Measurements from ENCODE around the gene PITX1.
"Not testable (repeated sequence)": the region's sequence is repeated elsewhere in the genome, so short reads cannot be mapped to it uniquely, and the experiment has no call there.

The PITX1 gene

DNA sequence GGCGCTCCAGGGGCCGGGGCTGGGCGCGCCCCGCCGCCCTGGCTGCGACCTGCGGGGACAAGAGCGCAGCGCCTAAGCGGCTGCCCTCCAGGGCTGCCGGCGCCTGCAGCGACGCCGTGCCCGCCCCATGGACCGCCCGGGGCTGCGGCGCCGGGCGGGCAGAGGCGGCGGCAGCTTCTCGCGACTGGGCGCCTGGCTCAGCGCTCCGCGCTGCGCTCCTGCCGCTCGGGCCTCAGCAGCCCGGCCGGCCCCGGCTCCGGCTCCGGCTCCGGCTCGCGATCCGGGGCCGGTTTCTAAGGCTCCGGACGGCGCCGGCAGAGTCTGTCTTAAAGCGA lies at the start of gene PITX1:
Gene PITX1, minus strand, starts transcription at position 328 of the 335 bp plus-strand sequence. CDS start 347 bp downstream, outside the sequence.
- no peak for DNase-seq

DNA sequence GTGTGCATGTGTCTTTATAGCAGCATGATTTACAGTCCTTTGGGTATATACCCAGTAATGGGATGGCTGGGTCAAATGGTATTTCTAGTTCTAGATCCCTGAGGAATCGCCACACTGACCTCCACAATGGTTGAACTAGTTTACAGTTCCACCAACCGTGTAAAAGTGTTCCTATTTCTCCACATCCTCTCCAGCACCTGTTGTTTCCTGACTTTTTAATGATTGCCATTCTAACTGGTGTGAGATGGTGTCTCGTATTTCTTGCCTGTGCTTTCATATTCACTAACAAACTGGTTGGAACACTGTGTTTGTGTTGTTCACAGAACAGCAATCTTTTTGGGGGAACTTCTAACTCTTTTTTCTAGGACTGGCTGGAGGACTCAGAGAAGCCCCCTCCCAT lies 49.3 kb upstream of the PITX1 start:
- not testable (repeated sequence) for DNase-seq

DNA sequence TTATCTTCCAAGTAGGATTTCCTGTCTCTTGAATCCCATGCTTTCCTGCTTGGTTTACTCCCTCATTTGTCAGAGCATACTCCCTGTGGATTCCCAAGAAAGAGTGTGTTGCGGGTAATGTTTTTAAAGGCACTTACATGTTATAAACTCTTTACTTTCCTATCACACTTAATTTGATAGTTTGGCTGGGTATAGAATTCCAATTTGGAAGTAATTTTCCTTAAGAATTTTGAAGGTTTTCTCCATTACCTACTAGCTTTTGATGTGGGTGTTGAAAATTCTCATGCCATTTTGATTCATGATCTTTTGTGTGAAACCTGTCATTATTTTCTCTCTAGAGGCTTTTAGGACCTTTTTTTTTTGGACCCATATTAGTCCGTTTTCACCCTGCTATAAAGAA lies 47.2 kb upstream of the PITX1 start:
- no peak for DNase-seq

DNA sequence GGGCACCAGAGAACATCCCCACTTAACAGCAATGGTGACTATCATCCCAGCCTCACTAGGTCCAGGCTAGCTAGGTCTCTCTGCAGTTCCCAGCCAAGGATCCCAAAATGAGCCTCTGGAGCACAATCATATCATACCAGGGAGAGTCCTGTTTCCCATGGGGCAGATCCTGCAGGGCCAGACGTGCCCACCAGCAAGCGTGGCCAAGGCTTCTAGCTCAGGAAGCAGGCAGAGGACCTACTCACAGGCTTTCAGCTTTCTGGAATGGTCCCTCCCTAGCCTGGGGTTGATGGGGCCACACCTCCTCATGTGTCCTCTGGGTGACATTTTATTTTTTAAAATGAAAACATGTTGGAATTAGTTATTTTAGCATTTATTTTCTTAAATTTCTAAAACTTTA lies 45.7 kb upstream of the PITX1 start:
- no peak for DNase-seq

DNA sequence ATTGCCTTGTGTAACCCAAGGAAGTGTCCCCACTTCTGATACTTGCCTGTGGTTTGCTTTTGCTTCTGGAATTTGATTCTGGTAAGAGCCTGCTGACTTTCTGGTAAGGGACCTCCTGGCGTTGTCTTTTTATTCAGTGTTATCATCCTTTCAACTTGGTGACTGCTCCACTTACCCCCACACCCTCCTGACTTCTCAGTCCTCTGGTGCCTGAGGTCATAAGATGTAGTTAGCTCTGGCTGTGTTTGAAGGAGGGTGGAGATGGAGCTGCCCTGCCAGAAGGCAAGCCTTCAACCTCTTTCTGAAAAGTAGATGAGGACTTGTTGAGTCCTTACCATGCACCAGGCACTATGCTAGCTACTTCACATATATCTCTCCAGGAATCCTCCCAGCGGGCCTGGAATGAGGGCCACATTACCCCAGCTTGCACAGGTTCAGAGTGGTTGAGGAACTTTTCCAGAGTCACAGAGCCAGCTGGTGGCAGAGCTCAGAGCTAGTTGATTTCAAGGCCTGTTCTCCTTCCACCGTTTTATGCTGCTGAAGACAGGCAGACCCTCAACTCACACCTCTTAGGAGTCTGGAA lies 45.2 kb upstream of the PITX1 start:
- DNase-seq = no peak

DNA sequence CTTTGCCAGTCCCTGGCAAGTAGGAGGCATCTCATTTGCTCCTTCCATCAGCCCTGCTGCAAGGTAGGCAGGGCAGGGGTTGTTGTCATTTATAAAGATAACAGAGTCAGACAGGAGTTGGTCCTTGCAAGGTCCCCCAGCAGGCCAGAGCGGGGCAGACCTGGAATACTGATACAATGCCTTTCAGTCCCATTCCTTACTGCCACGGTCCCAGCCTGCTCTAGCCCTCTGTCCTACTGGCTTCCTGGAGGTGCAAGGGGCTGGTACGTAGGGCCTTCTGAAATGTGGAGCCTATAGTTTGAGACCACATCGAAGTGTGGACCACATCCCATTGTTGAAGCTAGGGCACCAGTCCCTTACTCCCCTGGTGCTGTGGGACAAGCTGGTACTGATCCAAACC lies 42.8 kb upstream of the PITX1 start:
- DNase-seq = no peak

DNA sequence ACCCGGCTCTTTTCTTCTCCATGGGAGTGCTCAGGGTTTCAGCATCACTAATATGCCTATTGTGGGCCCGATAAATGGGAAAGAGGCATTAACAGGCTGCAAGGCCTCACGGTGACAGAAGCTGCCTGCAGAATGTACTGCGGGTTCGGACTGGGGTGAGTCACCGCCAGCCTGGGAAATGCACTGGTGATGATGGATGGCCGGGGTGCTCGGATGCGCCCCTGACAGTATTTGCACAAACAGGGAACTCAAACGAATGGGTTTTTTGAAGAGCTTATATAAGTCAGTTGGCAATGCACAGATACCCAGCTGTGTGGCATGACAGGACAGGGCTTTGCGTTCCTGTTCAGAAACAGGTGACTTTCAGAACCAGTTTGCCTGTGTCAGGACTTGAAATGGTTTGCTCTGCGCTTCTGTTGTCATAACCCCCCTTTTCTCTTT lies 42.0 kb upstream of the PITX1 start:
- no peak for DNase-seq

DNA sequence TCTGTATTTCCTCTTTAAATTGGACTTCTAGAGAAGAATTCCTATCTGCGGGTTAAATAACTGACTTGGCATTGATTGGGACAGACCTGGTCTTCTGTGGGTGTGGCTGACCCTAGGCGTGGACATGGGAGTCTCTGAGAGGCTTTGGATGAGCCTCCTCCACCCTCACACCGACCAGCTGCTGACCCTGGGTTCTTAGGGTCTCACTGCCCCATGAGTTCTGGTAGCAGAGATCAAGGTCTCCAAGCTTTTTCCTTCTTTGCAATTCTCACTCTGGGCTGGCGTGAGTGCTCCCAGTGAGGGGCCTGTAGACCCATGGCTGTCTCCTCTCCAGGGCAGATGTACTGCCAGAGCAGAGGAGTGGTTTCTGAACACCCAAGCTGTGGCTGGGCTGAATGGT lies 41.6 kb upstream of the PITX1 start:
- no peak for DNase-seq

DNA sequence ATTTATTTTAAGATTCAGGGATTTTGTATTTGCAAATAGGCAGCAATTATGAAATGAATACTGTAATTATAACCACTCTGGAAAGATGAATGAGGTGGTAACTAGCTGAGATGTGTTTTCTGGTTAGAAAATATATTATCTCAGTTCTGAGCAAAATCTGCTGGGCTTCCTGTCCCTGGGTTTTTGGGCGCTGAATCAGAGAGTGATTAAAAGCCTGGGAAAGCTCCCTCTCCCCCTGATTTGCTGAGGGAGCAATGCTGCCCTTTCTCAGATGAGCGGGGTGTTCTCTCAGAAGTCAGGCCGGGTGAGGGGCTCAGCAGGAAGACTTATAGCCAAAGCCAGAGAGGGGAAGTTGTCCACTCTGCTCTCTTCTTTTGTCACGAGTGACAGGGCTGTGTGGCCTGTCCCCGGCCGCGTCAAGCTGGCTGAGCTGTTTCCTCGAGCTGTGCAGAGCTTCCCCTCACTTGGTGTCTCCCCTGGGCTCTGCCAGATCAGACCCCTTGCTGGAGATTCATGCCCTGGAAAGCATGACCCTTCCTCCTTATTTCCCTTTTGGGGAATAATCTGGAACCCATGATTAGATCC lies 39.8 kb upstream of the PITX1 start:
- no peak for DNase-seq

DNA sequence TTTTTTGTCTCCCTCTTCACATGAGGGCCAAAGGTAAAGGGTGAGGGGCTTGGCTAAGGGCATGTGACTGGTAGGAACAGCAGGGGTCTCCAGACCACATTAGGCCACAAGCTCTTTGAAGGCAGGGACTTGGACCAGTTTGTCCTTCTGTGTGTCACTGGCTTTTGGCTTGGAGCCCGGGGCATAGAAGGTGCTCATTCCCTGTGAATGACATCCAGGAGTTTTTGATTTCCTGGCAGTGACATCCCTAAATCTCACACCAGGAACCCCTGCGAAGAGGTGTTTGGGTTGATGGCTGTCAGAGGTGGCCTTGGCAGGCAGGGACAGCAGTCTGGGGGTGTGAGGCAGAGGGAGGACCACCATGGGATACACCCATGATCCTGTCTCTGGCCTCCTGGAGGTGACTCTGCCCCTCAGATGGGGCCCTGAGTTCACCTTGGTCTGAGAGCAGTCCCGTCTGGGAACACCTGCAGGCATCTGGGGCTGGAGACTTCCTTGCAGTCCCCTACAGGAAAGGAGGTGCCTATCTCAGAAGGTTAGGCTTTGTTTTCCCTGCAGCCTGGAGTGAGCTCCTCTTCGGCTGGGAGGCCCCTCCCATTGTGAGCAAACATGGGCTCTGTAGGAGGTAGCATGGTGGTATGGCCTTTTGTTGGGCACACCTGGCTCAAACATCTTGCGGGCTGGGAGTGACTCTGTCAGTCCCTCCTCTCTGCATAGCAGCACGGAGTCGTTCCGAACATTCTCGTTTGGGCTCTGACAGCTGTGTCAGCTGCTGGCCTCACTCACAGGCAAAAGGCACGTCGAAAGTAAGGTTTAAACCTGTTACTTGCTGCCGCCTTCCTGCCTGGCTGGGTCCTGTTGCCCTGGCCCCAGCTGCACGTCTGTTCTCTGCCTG lies 38.6 kb upstream of the PITX1 start:
- no peak for DNase-seq

DNA sequence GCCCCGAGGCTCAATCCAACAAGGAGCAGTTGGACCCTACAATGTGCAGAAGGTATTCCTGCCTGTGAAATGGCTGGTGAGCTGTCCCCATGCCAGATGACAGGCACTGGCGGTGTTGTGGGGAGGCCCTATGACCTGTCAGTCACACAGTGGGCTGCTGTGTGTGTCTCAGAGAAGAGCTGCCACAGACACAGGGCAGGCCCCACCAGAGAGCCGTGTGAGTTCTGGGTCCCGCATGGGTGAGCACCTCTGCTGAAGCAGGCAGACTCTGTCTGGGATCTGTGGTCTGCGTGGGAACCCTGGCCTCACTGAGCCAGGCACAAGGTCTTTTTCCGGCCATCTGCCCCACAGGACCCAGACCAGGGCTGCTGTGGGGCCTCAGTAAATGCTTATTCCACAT lies 37.3 kb upstream of the PITX1 start:
- no peak for DNase-seq

DNA sequence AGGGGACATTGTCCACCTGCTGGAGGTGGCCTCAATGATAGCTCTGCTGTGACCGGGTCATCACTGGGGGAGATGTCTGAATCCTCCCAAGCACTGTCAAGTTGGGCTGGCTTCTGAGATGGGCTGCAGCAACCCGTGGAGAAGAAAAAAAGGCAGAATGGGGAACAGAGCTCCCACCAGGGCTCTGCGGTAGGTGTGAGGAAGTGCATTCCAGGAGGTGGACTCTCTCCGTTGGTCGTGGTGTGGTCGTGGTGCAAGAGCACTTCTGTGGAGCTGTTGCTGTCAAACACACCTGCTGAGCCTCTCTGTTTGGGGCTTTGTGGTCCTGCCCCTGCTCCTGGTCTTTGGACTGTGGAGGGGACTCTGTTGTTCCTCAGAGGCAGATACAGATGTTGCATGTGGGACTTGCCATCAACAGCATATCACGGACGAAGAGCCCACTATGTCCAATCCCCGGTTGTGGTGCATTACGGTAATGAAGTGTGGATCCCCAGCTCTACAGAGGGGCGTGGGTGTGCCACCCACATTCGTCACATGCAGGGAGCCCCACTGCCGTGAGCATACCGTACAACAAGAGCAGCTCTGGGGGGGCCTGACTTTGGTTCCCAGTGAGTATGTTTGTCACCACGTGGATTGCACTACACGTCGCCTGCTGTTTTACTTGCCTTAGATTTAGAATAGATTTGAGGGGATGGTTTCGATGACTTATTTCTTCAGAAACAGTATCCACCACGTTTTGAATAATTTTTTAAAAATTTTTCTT lies 36.0 kb upstream of the PITX1 start:
- no peak for DNase-seq

DNA sequence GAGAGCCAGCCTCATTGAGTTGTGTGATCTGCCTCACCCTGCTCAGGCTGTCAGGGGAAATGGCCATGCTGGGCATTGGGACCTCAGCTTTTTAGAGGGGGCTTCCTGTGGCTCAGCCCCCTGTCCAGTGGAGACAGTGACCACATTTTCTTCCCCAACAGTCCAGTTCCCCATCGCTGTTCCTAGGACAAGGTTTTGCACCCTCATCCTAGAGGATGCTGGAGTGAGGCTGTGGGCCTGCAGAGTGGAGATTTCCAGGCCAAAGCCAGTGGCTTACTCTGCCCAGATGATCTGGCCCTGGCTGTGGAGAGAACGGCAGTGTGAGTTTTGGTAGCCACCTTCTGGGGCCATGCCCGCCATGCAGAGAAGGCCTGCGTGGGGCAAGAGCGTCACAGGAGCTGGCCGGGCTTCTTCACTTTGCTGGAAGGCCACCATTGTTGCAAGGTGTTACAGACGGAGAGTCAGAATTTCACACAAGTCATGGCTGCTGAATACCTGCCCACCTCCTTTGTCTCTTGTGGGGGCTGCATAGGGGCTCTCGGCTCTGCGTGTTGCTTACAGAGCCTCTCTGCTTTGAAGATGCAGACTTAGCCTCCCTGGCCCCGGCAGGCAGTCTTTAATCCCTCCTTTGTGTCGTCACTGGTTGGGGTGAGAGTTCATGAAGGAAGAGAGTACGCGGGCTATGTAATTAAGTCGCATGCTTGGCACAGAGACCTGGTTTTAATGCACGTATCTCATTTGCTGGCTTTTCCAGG lies 35.2 kb upstream of the PITX1 start:
- DNase-seq = no peak

DNA sequence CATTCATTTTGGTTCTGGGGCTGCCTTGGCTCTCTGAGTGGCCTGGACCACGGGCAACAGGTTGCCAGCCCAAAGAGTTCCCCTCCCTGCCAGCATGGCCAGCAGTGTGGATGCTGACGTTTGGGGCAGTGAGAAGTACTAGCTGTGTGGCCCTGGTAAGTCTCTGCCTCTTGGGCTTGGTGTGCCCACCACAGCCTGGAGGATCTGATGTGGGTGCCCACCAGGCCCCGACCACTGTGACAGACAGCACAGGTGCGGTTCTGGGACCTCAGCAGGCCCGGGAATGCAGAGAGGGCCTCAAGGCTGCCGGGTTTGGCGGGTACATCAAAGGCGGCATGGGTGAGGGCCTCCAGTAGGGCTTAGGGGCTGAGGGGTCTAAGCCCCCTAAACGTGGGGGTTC lies 33.6 kb upstream of the PITX1 start:
- DNase-seq = no peak

DNA sequence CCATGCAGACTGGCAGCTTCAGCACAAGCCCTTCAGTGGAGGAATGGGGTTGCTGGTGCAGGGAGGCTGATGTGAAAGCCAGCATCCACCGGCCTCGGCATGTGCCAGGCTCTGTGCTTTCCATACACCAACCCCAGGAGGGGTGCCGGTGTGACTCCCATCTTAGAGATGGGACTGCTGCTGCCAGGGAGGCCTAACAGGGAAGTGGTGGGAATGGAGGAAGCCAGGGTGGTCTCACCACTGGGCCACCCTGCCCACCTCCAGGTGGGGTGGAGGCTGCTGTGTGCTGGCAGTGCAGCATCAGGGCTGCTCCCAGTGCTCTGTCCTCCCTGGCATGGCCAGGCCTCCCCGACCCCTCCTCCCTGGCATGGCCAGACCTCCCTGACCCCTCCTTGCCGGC lies 32.8 kb upstream of the PITX1 start:
- no peak for DNase-seq

DNA sequence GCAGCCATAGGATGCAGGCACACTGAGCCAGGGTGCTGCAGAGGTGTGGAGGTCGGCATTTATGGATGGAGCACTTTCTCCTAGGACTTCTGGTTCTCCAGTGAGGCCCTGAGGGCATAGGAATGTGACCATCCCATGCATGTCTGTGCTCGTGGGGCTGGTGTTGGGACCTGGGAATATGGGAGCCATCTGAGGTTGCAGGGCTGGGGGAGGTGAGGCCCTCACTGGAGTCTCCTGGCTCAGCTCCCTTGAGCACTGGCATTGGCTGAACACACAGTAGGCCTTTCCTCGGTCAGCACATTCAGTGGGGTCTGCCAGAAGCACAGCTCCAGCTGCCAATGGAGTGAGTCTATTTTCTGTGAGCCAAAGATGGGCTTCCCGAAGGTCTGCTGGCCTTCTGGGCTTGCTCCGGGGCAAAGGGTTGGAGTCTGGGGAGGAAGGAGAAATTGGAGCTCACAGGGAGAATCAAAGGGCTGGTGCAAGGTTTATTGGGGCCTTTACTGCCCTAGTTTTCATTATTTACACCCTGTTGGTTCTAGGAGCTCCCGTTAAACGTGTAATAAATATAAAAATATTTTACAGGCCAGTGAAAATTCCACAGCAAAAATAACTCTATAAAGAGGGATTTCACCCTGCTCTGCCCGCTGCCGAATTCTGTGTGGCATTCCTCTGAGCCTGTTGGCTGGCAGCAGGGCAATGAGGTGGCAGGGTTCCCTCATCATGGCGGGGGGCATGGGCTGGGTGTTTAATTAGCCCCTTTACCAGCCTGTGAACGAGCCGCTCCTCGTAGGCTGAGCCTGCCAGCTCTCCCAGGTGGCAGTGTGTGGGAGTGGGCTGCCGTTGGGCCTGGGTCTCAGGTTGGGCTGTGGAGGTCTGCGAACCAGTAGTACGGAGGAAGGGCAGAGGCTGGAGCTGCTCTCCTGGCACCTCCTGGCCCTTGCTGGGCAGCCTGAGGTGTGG lies 31.6 kb upstream of the PITX1 start:
- DNase-seq = no peak

DNA sequence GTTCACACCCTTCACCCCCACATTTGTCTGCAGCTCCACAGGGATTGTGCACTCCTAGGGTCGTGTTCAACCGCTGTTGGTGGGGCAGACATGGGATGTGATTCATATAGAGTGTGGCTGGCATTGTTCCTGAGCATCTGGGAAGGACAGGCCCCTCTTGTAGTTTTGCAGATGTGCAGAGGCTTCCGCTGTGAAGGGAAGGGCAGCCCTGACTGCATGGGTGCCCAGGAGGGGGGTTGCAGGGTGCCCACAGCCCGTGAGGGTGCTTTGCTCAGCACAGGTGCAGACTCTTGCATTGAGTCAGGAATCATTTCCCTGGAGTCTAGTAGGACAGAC lies 30.2 kb upstream of the PITX1 start:
- DNase-seq = no peak

DNA sequence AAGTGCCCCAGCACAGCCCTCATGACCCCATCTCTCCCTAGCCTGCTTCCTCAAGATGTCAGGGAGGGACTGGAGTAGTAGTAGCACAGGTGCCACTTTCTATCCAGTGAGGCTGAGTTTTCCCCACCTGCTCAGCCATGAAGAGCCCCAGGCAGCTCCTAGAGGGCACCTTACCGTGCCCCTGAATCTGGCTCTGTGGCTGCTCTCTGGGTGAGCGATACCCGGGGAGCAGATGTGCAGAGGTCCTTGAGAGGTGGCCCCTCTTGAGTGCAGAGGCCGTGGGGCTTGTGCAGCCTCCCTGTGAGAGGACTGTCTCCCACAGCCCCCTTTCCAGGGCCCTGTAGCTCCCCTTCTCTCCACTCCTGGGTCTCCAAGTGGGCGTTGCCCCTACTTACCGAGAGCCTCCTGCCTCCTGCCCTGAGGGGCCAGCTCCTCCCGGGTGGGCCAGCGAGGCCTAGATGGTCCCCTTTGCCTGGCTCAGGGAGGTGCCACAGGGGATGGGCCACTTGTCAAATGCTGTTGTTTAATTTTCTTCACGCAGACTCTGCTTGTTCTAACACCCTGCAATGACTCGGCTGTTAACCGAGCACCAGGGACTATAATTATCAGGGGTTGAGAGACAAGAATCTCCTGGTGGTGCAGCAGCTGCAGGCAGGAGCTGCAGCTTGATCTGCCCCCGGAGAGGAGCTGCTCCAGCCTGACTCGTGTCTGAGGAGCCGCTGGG lies 29.6 kb upstream of the PITX1 start:
- DNase-seq = peak in 2 of 56 donors; percentile 4 to 19

DNA sequence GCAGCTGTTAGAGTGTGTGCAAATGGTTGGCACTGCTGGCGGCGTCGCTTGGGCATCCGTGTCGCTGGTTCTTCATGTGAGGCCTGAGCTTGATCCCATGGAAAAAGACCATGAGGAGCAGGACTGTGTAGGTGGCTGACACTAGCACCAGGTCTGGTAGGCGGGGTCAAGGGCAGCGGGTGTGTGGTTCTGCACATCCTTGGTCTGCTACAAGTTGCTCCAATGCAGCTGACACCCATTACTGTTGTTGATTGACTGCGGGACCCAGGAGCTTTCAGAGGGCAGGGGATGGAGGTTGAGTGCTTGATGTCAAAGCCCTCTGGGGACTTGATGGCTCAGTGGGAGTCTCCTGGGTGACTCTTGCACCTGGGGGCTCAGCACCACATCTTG lies 29.0 kb upstream of the PITX1 start:
- DNase-seq = no peak

Measured in nucleus accumbens (tissue), 56 donors.